Measurements from ENCODE around the gene SLC25A45. TPM values are rescaled to one million over a fixed set of nuclear protein-coding genes. Genes with fewer than 3 reads are reported as not detected.
A peak's percentile ranks its signal among the peaks of the same experiment; 100 is the strongest.

Gene SLC25A45
- 1 to 10 TPM in 2 of 4 donors, under 1 TPM in 1, not detected in 1; 0.29 to 5.9 (median 5.3) TPM for total RNA-seq

- no peaks in the 10 kb centered on the region for H3K9me3 ChIP-seq
- intact Hi-C loops (cut with DNase I; ENCODE audit: low total_unique reads), result loop anchor here (5.0 kb wide), 1 partner anchor 35 kb away; no protein-coding TSS in a partner anchor
- H3K4me3 ChIP-seq, result peak within 1 kb of the TSS; percentile 23 to 41
- peaks cover 13 to 17% of the 10 kb centered on the region in 2 donors for H3K4me1 ChIP-seq
- H3K27me3 ChIP-seq, result no peaks in the 10 kb centered on the region
- peak within 1 kb of the TSS; percentile 95 to 97 for H3K27ac ChIP-seq
- DNase-seq, result peak; percentile 94 to 98
- H3K36me3 ChIP-seq, result no peaks in the 10 kb centered on the region
- TF ChIP-seq, protein P1, sequence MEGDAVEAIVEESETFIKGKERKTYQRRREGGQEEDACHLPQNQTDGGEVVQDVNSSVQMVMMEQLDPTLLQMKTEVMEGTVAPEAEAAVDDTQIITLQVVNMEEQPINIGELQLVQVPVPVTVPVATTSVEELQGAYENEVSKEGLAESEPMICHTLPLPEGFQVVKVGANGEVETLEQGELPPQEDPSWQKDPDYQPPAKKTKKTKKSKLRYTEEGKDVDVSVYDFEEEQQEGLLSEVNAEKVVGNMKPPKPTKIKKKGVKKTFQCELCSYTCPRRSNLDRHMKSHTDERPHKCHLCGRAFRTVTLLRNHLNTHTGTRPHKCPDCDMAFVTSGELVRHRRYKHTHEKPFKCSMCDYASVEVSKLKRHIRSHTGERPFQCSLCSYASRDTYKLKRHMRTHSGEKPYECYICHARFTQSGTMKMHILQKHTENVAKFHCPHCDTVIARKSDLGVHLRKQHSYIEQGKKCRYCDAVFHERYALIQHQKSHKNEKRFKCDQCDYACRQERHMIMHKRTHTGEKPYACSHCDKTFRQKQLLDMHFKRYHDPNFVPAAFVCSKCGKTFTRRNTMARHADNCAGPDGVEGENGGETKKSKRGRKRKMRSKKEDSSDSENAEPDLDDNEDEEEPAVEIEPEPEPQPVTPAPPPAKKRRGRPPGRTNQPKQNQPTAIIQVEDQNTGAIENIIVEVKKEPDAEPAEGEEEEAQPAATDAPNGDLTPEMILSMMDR (IDR thresholded peaks at IDR 0.05), result peak; percentile 91 to 99 (median 98)
- TF ChIP-seq POLR2A (IDR thresholded peaks at IDR 0.05), result peak; percentile 72 to 83
Measured at GRCh38 chr11:65382033-65382803, at the start of gene SLC25A45. Gene SLC25A45, minus strand, starts transcription at chr11:65382646. Its CDS starts 695 bp downstream, at chr11:65381951.

GRCh38 chr11:65431451-65432099 lies 49.1 kb upstream of the SLC25A45 start:
- Histone ChIP-seq H3K27me3 (no peaks in the 10 kb centered on the region), H3K4me3 (no peak overlapping the region), H3K9me3 (no peaks in the 10 kb centered on the region), H3K27ac (peak overlapping the region; percentile 98 to 99), H3K4me1 (peaks cover 11 to 14% of the 10 kb centered on the region in 2 donors), H3K36me3 (no peaks in the 10 kb centered on the region)
- no peak for TF ChIP-seq POLR2A (IDR thresholded peaks at IDR 0.05)
- TF ChIP-seq, protein P1 (IDR thresholded peaks at IDR 0.05), result no peak
- DNase-seq, result peak in 1 of 2 donors; percentile 1
- intact Hi-C loops (cut with DNase I; ENCODE audit: low total_unique reads), result no loop called here

DNA sequence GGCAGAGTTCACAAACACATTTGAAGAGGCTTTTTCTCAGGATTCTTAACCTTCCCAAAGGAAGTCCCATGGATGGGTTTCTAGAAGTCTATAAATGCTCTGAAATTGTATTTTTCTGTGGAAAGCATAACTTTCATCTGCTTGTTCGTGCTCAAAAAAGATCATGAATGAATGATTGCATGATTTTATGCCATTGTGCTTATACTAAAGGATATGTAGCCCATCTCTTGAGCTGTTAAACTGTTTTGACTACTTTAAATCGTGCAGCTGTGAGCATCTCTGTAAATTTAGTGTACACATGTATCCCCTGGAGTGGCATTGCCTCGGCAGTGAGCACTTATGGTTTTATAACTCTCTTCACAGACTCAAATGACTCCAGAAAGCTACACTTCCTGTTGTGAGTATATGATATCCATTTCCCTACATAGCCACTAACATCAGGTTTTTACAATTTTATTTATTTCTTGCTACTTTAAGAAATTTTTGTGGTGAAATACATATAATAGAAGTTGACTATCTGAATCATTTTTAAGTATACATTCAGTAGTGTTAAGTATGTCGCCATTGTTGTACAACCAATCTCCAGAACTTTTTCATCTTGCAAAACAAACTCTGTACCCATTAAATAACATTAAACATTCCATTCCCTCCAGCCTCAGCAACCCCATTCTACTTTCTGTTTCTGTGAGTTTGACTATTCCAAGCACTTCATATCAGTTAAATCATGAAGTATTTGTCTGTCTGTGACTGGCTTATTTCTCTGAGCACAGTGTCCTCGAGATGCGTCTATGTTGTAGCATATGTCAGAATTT lies 48.2 kb upstream of the SLC25A45 start:
- TF ChIP-seq, protein P1 (IDR thresholded peaks at IDR 0.05), result no peak
- no peak for TF ChIP-seq POLR2A (IDR thresholded peaks at IDR 0.05)
- Histone ChIP-seq H3K4me3 (peak overlapping the region in 1 of 2 donors; percentile 10), H3K9me3 (no peaks in the 10 kb centered on the region), H3K27me3 (no peaks in the 10 kb centered on the region), H3K36me3 (no peaks in the 10 kb centered on the region), H3K27ac (peak overlapping the region; percentile 98 to 99), H3K4me1 (peaks cover 4 to 14% of the 10 kb centered on the region in 2 donors)
- intact Hi-C loops (cut with DNase I; ENCODE audit: low total_unique reads), result no loop called here
- peak; percentile 3 to 15 for DNase-seq

DNA sequence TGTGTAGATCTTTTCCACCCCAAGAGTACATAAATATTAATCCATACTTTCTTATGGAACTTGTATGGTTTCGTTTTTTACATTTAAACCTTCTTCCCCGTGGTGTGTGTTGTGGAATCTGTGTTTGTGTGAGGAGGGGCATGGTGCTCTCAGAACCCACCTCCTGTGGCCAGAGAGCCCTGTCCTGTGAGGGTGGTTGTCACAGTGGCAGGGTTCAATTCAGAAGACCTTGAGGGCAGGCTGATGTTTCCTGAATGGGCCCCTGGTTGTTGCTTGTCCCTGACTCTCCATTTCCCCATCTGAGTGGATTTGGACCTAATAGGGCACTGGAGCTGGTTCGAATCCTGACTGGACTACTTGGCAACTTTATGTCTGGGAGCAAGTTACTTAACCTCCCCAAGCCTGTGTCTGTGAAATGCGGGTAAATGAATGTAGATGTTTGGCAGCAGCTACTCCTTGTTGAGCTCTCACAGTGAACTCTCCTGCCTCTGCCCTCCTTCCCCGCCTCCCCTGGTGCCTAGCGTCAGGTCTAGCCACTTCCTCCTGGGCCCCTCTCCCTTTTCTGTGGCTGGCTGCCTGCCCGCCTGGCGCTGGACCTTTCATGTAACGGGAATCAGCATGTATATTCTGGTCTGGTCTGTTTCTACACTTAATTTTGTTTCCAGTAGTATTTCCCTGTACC lies 47.4 kb upstream of the SLC25A45 start:
- Histone ChIP-seq H3K27me3 (no peaks in the 10 kb centered on the region), H3K4me1 (peaks cover 0 to 8% of the 10 kb centered on the region in 2 donors), H3K4me3 (peak overlapping the region in 1 of 2 donors; percentile 10), H3K36me3 (no peaks in the 10 kb centered on the region), H3K27ac (peak overlapping the region; percentile 98 to 99), H3K9me3 (no peaks in the 10 kb centered on the region)
- intact Hi-C loops (cut with DNase I; ENCODE audit: low total_unique reads), result no loop called here
- peak; percentile 61 to 64 for DNase-seq
- peak in 1 of 2 donors; percentile 19 for TF ChIP-seq POLR2A (IDR thresholded peaks at IDR 0.05)
- TF ChIP-seq, protein P1 (IDR thresholded peaks at IDR 0.05), result no peak

Data from uterus (tissue), 4 donors.